K562 (cell line): Measurements from ENCODE around the gene BIN1. TPM values are rescaled to one million over a fixed set of nuclear protein-coding genes. Genes with fewer than 3 reads are reported as not detected.

Experiments used
- CCNT2 ChIP-seq: IDR thresholded peaks from 2 replicates; pipeline ENCODE4 v1.6.1; 2011; ENCODE audit warnings: borderline replicate concordance, low read depth, mild to moderate bottlenecking, moderate library complexity, mixed read lengths, low read length; ENCODE audit not compliant: insufficient read length; ENCODE audit errors: extremely low read depth
- GTF2F1 ChIP-seq: IDR thresholded peaks from 2 replicates; pipeline ENCODE4 v1.6.1; 2011; ENCODE audit warnings: low read depth, low read length, improper control_type of control experiment
- NCOA2 ChIP-seq, 2 experiments: fragments of 450-650 bp; IDR thresholded peaks; 2 replicates each; pipeline ENCODE4 v1.6.1; 2018; ENCODE audit warnings: mild to moderate bottlenecking in 2 of 2, moderate library complexity in 1 of 2; ENCODE audit not compliant: partially characterized antibody in 2 of 2
- RAD21 ChIP-seq, 2 experiments: fragments of 250-450 bp in 1 of 2; fragments of 450-650 bp in 1 of 2; sonication (Bioruptor Pico) in 1 of 2; formaldehyde crosslinking in 1 of 2; IDR thresholded peaks in 1 of 2; conservative IDR thresholded peaks in 1 of 2; 2 replicates each; pipeline versions ENCODE4 v1.4.0 to v1.8.0; 2020 to 2022; ENCODE audit warnings: mild to moderate bottlenecking in 2 of 2, moderate library complexity in 1 of 2
- SRSF7 ChIP-seq: fragments of 200-400 bp; formaldehyde crosslinking; optimal IDR thresholded peaks from 2 replicates; pipeline ENCODE3; 2017; ENCODE audit warnings: mild to moderate bottlenecking, low read depth, low read length
- polyA plus RNA-seq, 8 experiments: library from polyadenylated mRNA; depleted of rRNA in 4 of 8; stranded (reverse) in 5 of 8; unstranded in 3 of 8; fragments of >200 nt; fragmentation: Nextera tagmentation in 2 of 8; fragmentation: Illumina TruSeq in 1 of 8; extraction: Ambion mirVana in 2 of 8; extraction: Trizol in 1 of 8; gene quantifications; 2 replicates each; pipeline versions ENCODE4 v1.2.1 to v1.2.3, GENCODE V29; 2011 to 2014; ENCODE audit warnings: inconsistent platforms in 1 of 8, missing spikeins in 1 of 8
- total RNA-seq, 7 experiments: library from RNA; depleted of rRNA in 6 of 7; stranded (reverse); fragments of >200 nt in 6 of 7; fragmentation: Illumina TruSeq in 2 of 7; extraction: Trizol in 2 of 7; gene quantifications; 2 replicates each; pipeline versions ENCODE4 v1.2.1 to v1.2.3, GENCODE V29; 2011 to 2021; ENCODE audit warnings: low replicate concordance in 1 of 7
- TF ChIP-seq, protein P1 (sequence below): fragments of 450-650 bp; formaldehyde crosslinking; IDR thresholded peaks from 2 replicates; pipeline ENCODE4 v1.4.0; 2020; ENCODE audit warnings: mild to moderate bottlenecking, moderate library complexity
- TF ChIP-seq, protein P2 (sequence below): fragments of 450-650 bp; IDR thresholded peaks from 2 replicates; pipeline ENCODE4 v1.6.1; 2016; ENCODE audit warnings: missing biosample characterization, missing genetic modification characterization

The BIN1 gene
- total and polyA plus RNA-seq, 9 of the 15 experiments (the other 6 are each of a cell fraction or from before 2014, with no cell fraction given): 0.04 to 2.8 (median 0.79) TPM; not detected in 1

DNA sequence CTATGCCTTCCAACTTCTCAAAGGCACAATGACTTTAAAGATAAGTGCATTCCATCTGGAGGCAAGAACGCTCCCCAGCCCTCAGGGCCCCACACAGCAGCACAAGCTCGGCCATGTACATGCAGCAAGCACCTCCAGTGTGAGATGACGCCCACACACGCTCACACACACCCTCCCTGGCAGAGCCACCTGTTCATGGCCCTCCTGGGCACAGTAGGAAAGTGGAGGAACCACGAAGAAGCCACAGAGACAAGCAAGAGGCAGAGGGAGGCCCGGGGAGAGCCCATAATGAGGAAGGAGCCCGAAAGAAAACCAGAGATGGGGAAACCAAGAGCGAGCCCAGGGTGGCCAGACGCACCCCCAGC, 21.7 kb downstream of the BIN1 start (continued):
- TF ChIP-seq, protein P1, sequence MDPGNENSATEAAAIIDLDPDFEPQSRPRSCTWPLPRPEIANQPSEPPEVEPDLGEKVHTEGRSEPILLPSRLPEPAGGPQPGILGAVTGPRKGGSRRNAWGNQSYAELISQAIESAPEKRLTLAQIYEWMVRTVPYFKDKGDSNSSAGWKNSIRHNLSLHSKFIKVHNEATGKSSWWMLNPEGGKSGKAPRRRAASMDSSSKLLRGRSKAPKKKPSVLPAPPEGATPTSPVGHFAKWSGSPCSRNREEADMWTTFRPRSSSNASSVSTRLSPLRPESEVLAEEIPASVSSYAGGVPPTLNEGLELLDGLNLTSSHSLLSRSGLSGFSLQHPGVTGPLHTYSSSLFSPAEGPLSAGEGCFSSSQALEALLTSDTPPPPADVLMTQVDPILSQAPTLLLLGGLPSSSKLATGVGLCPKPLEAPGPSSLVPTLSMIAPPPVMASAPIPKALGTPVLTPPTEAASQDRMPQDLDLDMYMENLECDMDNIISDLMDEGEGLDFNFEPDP (CRISPR knock-in tag): no peak
- TF ChIP-seq, protein P2, sequence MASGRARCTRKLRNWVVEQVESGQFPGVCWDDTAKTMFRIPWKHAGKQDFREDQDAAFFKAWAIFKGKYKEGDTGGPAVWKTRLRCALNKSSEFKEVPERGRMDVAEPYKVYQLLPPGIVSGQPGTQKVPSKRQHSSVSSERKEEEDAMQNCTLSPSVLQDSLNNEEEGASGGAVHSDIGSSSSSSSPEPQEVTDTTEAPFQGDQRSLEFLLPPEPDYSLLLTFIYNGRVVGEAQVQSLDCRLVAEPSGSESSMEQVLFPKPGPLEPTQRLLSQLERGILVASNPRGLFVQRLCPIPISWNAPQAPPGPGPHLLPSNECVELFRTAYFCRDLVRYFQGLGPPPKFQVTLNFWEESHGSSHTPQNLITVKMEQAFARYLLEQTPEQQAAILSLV (tag): no peak
- no peak for TF ChIP-seq SRSF7
- TF ChIP-seq NCOA2 (IDR thresholded peaks at IDR 0.05; ENCODE audit: partially characterized antibody in 2 of 2): no peak
- no peak for TF ChIP-seq RAD21 (CRISPR knock-in tag; conservative IDR thresholded peaks at IDR 0.05 in 1 of 2, IDR thresholded peaks at IDR 0.05 in 1 of 2)
- TF ChIP-seq GTF2F1: no peak
- no peak for TF ChIP-seq CCNT2
